Body of pancreas (tissue), 4 donors: ENCODE measurements around the gene TCOF1.

Source experiments
- CTCF ChIP-seq, 7 experiments: fragments of 450-650 bp in 4 of 7; fragments of 200-600 bp in 3 of 7; sonication (generic) in 3 of 7; IDR thresholded peaks; one replicate each; pipeline ENCODE4 v1.5.1; 2016 to 2019; ENCODE audit warnings: antibody characterized with exemption in 7 of 7
- POLR2A ChIP-seq, 3 donors: fragments of 450-650 bp; IDR thresholded peaks; one replicate each; pipeline ENCODE4 v1.6.1; 2016; ENCODE audit warnings: antibody characterized with exemption in 3 of 3, mild to moderate bottlenecking in 2 of 3

GRCh38 chr5:150401076-150401375 is 43.5 kb downstream of the TCOF1 start:
- no peak for TF ChIP-seq POLR2A (IDR thresholded peaks at IDR 0.05)
- TF ChIP-seq CTCF (IDR thresholded peaks at IDR 0.05): no peak
